ENCODE results near the gene CDKAL1.
"Not testable (repeated sequence)": the region's sequence is repeated elsewhere in the genome, so short reads cannot be mapped to it uniquely, and the experiment has no call there.

The CDKAL1 gene

DNA sequence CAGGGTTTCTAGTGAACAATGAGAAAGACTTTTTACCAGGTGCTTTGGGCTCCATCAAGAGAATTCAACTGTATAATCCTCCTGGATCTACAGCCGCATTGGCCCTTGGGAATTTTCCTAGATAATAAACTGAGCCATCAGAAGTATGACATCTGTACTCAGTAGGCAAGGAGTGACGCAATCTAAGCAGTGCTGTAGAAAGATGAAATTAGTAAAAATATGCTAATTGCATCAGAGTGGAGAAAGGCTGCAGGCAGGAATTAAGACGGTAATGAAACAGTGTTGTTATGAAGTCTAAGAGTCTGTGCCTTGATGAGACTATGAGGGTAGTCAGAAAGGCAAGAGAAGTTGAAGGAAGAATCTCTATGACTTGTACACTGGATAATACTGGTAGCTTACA is 551.4 kb downstream of the CDKAL1 start:
- no peak for DNase-seq

GRCh38 chr6:21087188-21087587 is 552.9 kb downstream of the CDKAL1 start:
- DNase-seq: no peak

- no peak for DNase-seq
Measured at GRCh38 chr6:21091411-21091810, 557.2 kb downstream of the CDKAL1 start.

- DNase-seq: not testable (repeated sequence)
Measured at GRCh38 chr6:21092231-21092772, 558.0 kb downstream of the CDKAL1 start.

GRCh38 chr6:21095462-21095861 is 561.2 kb downstream of the CDKAL1 start:
- no peak for DNase-seq

DNA sequence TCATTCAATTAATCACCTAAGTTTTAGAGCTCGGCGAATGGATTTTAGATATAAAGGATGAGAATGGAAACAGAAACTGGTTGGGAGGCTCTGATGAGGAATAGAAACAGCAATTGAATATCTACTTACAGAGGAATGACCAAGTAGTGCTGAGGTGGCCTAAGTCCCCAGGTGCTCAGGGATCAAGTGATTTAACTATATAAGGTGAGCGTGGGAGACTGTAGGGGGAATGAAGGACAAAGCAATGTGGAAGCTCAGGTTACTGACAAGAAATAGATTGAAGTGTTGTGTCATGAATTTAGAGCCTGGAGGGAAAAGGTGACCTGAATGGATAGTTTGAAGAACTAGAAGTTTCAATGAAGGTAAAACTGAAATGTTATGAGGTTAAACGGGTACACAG is 563.9 kb downstream of the CDKAL1 start:
- DNase-seq: no peak

DNA sequence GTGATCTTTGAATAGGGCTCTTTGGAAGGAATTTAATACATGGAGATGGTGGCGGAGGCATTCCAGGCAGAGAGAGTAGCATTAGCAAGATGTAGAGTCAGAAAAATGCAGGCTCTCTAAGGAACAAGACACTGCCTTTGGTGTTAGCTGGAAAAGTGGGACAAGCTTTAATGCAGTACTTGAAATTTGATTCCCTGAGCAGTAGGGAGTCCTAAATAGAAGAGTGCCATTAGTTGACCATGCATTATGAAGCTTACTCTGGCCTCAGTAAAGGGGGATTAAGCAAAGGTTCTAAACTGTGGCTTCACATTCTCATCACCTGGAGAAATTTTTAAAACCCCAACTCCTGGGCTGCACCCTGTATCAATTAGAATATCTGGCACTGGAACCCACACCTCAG is 564.5 kb downstream of the CDKAL1 start:
- no peak for DNase-seq

DNA sequence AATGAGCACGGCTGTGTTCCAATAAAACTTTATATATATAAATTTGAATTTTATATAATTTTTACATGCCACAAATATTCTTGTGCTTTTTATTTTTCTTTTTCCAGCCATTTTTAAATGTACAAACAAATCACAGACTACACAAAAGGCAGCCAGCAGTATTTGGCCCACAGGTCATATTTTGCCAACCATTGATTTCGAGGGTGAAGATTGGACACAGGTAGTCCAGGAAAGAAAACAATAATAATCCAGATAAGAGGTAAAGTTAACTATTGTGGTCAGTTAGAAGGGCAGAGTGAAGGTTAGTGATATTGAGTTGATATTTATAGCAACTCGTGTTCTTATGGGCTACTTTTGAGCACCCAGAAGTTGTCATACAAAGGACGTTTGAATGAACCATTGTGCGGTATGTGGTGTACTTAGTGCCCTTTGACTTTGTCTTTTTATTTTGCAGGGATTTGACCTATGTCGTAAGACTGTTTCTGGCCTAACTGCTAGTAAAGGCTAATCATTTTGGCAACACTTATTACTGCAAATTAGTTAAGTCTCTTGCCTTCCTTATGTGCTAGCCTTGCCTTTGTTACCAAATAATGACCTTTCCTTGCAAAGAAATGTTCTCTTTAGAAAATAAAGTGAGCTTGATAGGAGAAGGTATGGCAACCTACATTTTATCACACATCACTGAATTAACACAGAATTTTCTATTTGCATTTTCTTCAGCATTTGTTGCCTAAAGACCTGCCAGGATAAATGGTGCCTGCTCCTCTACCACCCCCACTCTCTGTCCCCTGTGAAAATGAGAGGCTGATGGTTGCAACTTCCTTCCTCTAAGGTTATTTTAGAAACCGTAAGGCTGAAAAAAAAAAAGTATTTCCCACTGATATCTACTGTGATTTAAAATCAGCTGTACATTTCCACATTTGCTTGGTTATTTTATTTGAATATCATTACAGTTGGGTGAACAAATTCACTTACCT is 565.4 kb downstream of the CDKAL1 start:
- DNase-seq: no peak

DNA sequence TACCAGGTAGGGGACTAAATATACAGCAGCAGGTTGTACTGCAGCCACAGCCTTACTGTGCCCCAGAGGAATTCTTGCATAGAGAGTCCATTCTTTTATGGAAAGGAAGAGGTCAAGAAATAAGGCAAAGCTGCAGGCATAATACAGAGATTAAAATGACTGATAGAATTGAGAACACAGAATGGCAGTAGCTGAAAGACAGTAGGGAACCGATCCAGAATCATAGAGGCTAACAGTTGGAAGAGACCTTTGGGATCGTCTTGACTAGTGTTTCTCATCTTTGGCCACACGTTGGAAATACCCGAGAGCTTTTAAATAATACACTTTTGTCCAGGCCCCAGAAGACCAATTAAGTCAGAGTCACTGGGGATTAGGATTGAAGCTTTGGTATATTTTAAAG is 566.7 kb downstream of the CDKAL1 start:
- DNase-seq: no peak

DNA sequence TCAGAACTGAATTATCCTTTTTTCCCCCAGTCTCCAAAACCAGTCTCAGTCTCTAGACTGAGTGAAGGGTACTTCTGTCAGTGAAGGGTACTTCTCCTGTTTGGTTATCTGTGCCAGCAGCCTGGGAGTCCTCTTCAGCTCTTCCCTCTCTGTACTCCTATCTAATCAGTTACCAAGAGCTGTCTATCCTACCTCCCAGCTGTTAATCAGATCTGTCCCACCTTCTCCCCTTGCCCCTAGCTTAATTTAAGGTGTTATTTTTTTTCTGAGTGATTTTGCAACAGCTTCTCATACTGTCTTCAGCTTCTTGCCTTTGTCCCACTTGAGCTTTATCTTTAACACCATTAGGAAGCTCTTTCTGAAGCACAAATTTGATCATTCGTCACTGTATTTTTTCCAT is 567.4 kb downstream of the CDKAL1 start:
- DNase-seq: no peak

DNA sequence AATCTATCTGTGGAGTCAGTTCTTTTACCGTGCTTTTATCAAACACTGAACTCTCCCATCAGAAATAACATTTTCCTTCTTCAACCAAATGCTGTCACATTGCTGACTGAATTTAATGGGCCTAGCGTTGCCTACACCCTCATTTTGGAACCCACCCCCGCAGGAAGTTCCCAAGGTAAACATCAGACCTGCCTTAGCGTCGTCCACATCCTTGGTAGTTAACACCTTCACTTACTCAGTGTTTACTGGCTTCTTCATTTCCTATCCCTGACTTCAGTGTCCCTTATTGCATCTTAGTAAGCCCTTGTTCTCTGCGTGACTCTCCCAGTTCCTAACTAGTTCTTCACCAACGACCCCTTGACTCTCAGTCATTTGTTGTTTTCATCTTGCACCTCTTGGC is 567.9 kb downstream of the CDKAL1 start:
- DNase-seq: no peak

GRCh38 chr6:21102624-21103023 is 568.4 kb downstream of the CDKAL1 start:
- DNase-seq: no peak

DNA sequence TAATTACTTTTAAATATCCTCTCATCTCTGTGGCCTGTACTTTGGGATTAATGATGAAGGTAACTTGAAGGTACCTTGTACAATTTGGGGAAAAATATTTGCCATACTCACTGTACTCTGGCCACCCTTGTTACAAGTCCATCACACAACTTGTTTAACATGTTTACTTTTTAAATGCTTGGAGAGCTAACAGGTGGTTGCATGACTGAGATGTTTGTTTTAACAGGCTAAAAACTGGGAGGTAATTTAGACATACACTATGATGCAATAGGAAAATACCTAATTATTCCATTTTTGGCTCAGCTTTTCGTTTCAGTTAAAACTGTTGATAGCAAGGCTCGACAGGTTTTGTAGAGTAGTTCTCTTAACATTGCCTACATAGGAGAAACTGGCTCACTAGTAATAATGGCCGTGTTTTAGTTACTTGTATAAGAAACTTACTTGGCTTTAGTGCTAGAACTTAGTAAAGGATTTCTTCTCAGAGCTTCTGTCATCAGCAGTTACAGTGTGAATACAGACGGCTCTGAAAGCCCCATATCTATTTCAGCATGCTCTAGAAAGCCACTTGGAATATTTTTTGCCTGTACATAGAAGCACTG is 569.5 kb downstream of the CDKAL1 start:
- DNase-seq: no peak

- DNase-seq: no peak
Measured at GRCh38 chr6:21104288-21104687, 570.0 kb downstream of the CDKAL1 start.

DNA sequence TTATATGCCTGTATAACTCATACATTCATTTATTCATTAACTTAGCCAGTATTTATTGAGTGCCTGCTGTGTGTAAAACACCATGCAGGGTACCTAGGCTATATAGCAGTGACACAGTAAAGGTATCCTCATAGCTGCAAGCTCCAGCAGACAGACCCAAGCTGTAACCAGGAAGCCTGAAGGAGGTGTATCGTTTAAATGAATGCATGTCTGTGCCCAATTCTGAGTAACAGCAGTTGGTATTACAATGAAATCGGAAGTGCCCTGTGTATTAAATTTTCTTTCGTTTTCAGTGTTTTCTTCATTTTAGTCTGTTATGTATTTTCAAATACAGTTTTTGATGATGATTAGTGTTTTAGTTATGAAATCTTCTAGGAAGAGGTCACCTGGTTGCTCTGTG is 573.5 kb downstream of the CDKAL1 start:
- no peak for DNase-seq

GRCh38 chr6:21109391-21110178 is 575.3 kb downstream of the CDKAL1 start:
- DNase-seq: no peak

- no peak for DNase-seq
Measured at GRCh38 chr6:21110684-21111083, 576.4 kb downstream of the CDKAL1 start.

DNA sequence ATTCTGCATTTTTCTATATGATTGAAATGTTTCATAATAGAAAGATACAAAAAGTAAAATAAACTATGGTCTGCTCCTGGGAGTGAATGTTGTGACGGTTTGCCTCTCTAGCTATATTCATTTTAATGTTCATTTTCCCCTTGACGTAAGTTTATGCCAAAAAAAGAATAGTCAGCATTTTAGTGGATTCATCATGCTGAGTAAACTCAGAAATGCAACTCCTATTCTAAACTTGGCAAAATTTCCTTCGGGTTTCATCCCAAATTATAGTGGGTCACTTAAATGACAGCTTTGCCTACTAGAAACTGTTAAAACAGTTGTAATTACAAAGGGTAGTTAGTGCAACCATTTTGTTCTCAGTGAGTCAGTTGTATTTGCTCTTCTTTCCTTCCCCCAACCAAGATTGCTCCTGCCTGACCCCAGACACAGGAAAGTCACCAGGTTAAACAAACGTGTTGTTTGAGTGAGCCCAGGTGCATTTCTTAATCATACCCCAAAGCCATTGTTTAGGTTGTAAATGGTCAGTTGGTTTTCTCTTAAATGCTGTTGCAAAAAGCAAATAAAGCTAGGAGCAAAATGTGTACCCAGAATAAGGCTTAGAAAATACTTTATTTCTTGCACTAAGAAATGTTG is 577.0 kb downstream of the CDKAL1 start:
- no peak for DNase-seq

DNA sequence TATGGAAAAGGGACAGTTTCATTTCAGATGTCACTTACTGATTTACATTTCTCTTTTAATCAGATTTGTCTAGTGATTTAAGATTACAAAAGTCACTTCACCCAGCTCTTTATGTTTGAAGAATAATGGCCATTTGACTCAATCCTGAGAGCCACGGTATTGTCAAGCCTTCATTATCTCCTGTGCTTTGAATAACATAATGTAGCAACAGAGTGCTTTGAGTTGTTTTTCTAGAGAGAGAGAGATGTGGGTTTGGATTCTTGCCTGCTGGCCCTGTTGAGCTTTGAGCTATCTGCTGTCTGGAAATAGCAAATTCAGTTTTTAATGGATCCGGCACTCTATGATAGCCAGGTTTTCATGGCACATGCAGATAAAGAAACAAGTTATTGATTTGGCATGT is 580.9 kb downstream of the CDKAL1 start:
- DNase-seq: no peak

DNA sequence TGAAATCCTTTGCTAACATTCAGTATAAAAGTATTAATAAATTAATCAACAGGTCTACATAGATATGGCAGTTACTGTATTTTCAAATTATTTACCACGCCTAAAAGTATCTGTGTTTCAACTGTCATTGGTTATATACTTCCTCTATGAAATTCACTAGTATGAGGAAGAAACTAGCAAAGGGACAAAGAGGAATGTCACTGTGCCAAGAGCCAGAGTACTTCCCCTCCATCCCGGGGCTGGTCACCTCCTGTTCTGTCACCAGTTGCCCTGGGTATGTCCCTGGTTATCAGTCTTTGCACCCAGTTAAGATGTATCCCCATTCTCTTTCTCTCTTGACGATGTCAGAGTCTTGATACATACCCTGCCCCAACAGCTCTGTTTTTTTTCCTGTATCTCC is 582.5 kb downstream of the CDKAL1 start:
- no peak for DNase-seq

DNA sequence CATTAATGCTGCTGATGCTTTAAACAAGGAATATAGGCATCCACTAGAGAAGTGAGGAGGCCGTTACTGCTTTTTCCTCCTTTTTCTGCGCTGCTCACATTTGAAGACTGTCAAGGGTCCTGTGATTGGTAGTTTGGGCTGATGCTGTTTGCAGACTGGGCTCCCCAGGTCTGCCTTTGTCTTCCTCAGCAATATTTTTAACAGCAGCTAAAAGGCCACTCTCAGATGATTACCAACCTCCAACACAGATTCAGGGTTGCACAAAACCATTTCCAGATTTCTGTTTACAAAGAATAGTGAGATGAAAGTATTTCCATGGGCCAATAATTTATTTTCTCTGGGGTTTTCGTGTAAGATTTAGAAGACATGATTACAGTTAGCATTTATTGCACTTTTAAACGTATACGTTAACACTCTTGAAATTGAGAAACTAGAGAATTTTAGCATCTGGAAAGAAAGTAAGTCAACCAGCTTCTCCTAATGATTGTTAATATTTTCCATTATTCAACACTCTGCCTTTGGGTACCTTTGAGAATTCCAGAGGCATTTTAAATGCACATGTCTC is 584.0 kb downstream of the CDKAL1 start:
- DNase-seq: no peak

- no peak for DNase-seq
Measured at GRCh38 chr6:21121636-21122136, 587.4 kb downstream of the CDKAL1 start.
